K562 (cell line): ENCODE data around the gene CLEC4M. TPM values are rescaled to one million over a fixed set of nuclear protein-coding genes. Genes with fewer than 3 reads are reported as not detected.

Experiments used
- ATAC-seq: fragments of 200-7000 bp; cut with Tn5 transposase; 3 replicates; pipeline ENCODE4 v1.9.1; 2020; ENCODE audit warnings: moderate library complexity
- BruUV-seq: library from RNA; stranded (reverse); fragments of 400-500 nt; replicated peaks from 2 replicates; lab custom pipeline; 2021; lab: Mats Ljungman, UMichigan
- CTCF ChIA-PET: fragments of 300-600 bp; formaldehyde crosslinking; extraction: SDS; loops from one replicate; lab custom pipeline; 2021; ENCODE audit warnings: low intra/inter-chr PET ratio; lab: Yijun Ruan, JAX
- POLR2A ChIA-PET: fragments of 300-600, 350-650 bp; sonication (Branson Sonifier 250); formaldehyde crosslinking; extraction: SDS; loops from one replicate; lab custom pipeline; 2021; ENCODE audit warnings: antibody characterized with exemption, inconsistent platforms; lab: Yijun Ruan, JAX
- DNase-seq, 4 experiments: peaks; one replicate each; pipeline versions ENCODE4 v3.0.0 to v3.0.0-alpha.2; 2011 to 2018; ENCODE audit warnings: low spot score in 3 of 4, mixed read lengths in 3 of 4; ENCODE audit errors: extremely low read depth in 1 of 4
- FAIRE-seq: peaks from 2 replicates; lab custom pipeline; 2011; peaks lifted over from hg19 to GRCh38; lab: Jason Lieb, UNC
- H2AFZ ChIP-seq: 2 replicates; pipeline ENCODE4 v1.6.0; 2011; ENCODE audit warnings: low read depth, low read length, control low read depth, inconsistent platforms
- H3K27ac ChIP-seq: fragments of 200-600 bp; 3 replicates; pipeline ENCODE4 v1.8.0; 2011; ENCODE audit warnings: low read depth, mild to moderate bottlenecking, control low read depth, inconsistent platforms, low read length, moderate library complexity, mixed read lengths; ENCODE audit errors: extremely low read depth
- H3K27me3 ChIP-seq, 2 experiments: fragments of 300-600 bp in 1 of 2; 2 replicates in 1 of 2; 3 replicates in 1 of 2; pipeline versions ENCODE4 v1.6.0 to v1.8.0; 2011; ENCODE audit warnings: inconsistent platforms in 2 of 2, low read length in 2 of 2, mild to moderate bottlenecking in 1 of 2, mixed read lengths in 1 of 2, moderate library complexity in 1 of 2; ENCODE audit not compliant: control insufficient read depth in 2 of 2, insufficient read depth in 2 of 2
- H3K36me3 ChIP-seq: fragments of 300-600 bp; 3 replicates; pipeline ENCODE4 v1.8.0; 2011; ENCODE audit warnings: mild to moderate bottlenecking, low read length, inconsistent platforms; ENCODE audit not compliant: control insufficient read depth, insufficient read depth
- H3K4me1 ChIP-seq, 2 experiments: fragments of 200-600 bp in 1 of 2; replicated peaks in 1 of 2; 2 replicates in 1 of 2; 3 replicates in 1 of 2; pipeline versions ENCODE4 v1.5.1 to v1.8.0; 2011; ENCODE audit warnings: inconsistent platforms in 2 of 2, low read length in 2 of 2, mild to moderate bottlenecking in 1 of 2, mixed read lengths in 1 of 2, moderate library complexity in 1 of 2; ENCODE audit not compliant: control insufficient read depth in 2 of 2, insufficient read depth in 2 of 2
- H3K4me2 ChIP-seq: 2 replicates; pipeline ENCODE4 v1.6.1; 2011; ENCODE audit warnings: low read length, control low read depth, inconsistent platforms, mixed read lengths; ENCODE audit not compliant: insufficient read depth
- H3K4me3 ChIP-seq: fragments of 200-600 bp; sonication (generic), shearing (Covaris generic); 2 replicates; pipeline ENCODE4 v1.5.1; 2016; ENCODE audit warnings: control low read depth, inconsistent platforms
- H3K79me2 ChIP-seq: fragments of 200-600 bp; 3 replicates; pipeline ENCODE4 v1.8.0; 2011; ENCODE audit warnings: low read length, inconsistent platforms; ENCODE audit not compliant: control insufficient read depth, insufficient read depth
- H3K9ac ChIP-seq, 2 experiments: 2 replicates each; pipeline versions ENCODE4 v1.6.0 to v1.6.1; 2011; ENCODE audit warnings: low read depth in 2 of 2, low read length in 2 of 2, control low read depth in 1 of 2, inconsistent platforms in 1 of 2, mild to moderate bottlenecking in 1 of 2, mixed read lengths in 1 of 2; ENCODE audit not compliant: insufficient read depth in 1 of 2
- H3K9me1 ChIP-seq: one replicate; pipeline ENCODE4 v1.6.0; 2011; ENCODE audit warnings: inconsistent platforms, mild to moderate bottlenecking, low read length, moderate library complexity; ENCODE audit not compliant: control insufficient read depth, insufficient read depth
- H3K9me3 ChIP-seq: replicated peaks from 2 replicates; pipeline ENCODE4 v1.5.1; 2011; ENCODE audit warnings: low read depth, low read length, inconsistent platforms; ENCODE audit not compliant: control insufficient read depth, insufficient read depth
- H4K20me1 ChIP-seq: replicated peaks from 2 replicates; pipeline ENCODE4 v1.6.1; 2011; ENCODE audit warnings: low read length, inconsistent platforms, mixed read lengths; ENCODE audit not compliant: control insufficient read depth, insufficient read depth
- CREB3L1 ChIP-seq: fragments of 450-650 bp; IDR thresholded peaks from 2 replicates; pipeline ENCODE4 v1.6.1; 2014; ENCODE audit warnings: low read depth, mild to moderate bottlenecking, moderate library complexity, borderline replicate concordance
- CREM ChIP-seq: IDR thresholded peaks from 2 replicates; pipeline ENCODE4 v1.6.1; 2014; ENCODE audit warnings: antibody characterized with exemption, low read depth
- DDX20 ChIP-seq: fragments of 450-650 bp; IDR thresholded peaks from 2 replicates; pipeline ENCODE4 v1.6.1; 2016; ENCODE audit warnings: missing genetic modification characterization, low read depth, mild to moderate bottlenecking, missing compliant biosample characterization, moderate library complexity
- IRF1 ChIP-seq: sonication (generic); formaldehyde crosslinking; IDR thresholded peaks from 2 replicates; pipeline ENCODE4 v1.8.0; 2022; ENCODE audit warnings: missing genetic modification reagents, mild to moderate bottlenecking, borderline replicate concordance
- KLF16 ChIP-seq: IDR thresholded peaks from 2 replicates; pipeline ENCODE4 v1.6.1; 2016; ENCODE audit warnings: antibody characterized with exemption
- POLR2H ChIP-seq: IDR thresholded peaks from 2 replicates; pipeline ENCODE4 v1.6.1; 2016; ENCODE audit warnings: missing genetic modification characterization, low read depth, mild to moderate bottlenecking, control low read depth, missing compliant biosample characterization, moderate library complexity
- PRDM10 ChIP-seq: fragments of 450-650 bp; IDR thresholded peaks from 2 replicates; pipeline ENCODE4 v1.6.1; 2018; ENCODE audit not compliant: partially characterized antibody
- RBM34 ChIP-seq: fragments of 200-400 bp; formaldehyde crosslinking; IDR thresholded peaks from 2 replicates; pipeline ENCODE4 v1.6.1; 2018; ENCODE audit warnings: low read length, borderline replicate concordance; ENCODE audit not compliant: insufficient read depth
- SAP30 ChIP-seq: fragments of 200-600 bp; sonication (generic); IDR thresholded peaks from 2 replicates; pipeline ENCODE4 v1.6.1; 2012; ENCODE audit warnings: borderline replicate concordance, low read depth, mild to moderate bottlenecking, moderate library complexity, low read length, control low read depth, inconsistent platforms; ENCODE audit not compliant: insufficient read depth, poor library complexity, severe bottlenecking
- SMARCB1 ChIP-seq: IDR thresholded peaks from 2 replicates; pipeline ENCODE4 v1.6.1; 2011; ENCODE audit warnings: improper control_type of control experiment, low read depth; ENCODE audit not compliant: insufficient read length
- SREBF1 ChIP-seq: fragments of 150-350 bp; IDR thresholded peaks from 2 replicates; pipeline ENCODE4 v1.6.1; 2014; ENCODE audit warnings: antibody characterized with exemption, low read depth, low read length, borderline replicate concordance
- ZBTB7A ChIP-seq: IDR thresholded peaks from 2 replicates; pipeline ENCODE4 v1.6.1; 2011; ENCODE audit warnings: low read depth, mild to moderate bottlenecking, low read length, moderate library complexity, borderline replicate concordance; ENCODE audit not compliant: control insufficient read depth
- ZNF217 ChIP-seq: sonication (generic); formaldehyde crosslinking; IDR thresholded peaks from 2 replicates; pipeline ENCODE4 v1.8.0; 2022; ENCODE audit warnings: mild to moderate bottlenecking, missing genetic modification reagents
- ZNF655 ChIP-seq: fragments of 250-450 bp; sonication (Bioruptor Pico); IDR thresholded peaks from 2 replicates; pipeline ENCODE4 v1.5.0; 2021
- ZNF778 ChIP-seq: fragments of 450-650 bp; formaldehyde crosslinking; IDR thresholded peaks from 2 replicates; pipeline ENCODE4 v1.4.0; 2020; ENCODE audit warnings: mild to moderate bottlenecking, moderate library complexity
- WGBS: fragments of 100-300 bp; shearing (Covaris generic); methylation state at CpG from one replicate; pipeline ENCODE4 v1.1.6; 2016; ENCODE audit warnings: low coverage, mixed read lengths; ENCODE audit not compliant: insufficient coverage; ENCODE audit errors: missing lambda C conversion rate; 5-methylcytosine and 5-hydroxymethylcytosine counted together
- in situ Hi-C: fragments of 300-500 bp; cut with MboI; formaldehyde crosslinking; loops from 4 replicates; pipeline ENCODE4 v1.15.0; 2018; ENCODE audit warnings: inconsistent platforms, mixed read lengths
- intact Hi-C: fragments of 100-400 bp; cut with micrococcal nuclease; formaldehyde crosslinking; loops from 2 replicates; pipeline ENCODE4 v1.14.2; 2022
- polyA plus RNA-seq, 8 experiments: library from polyadenylated mRNA; depleted of rRNA in 4 of 8; stranded (reverse) in 5 of 8; unstranded in 3 of 8; fragments of >200 nt; fragmentation: Nextera tagmentation in 2 of 8; fragmentation: Illumina TruSeq in 1 of 8; extraction: Ambion mirVana in 2 of 8; extraction: Trizol in 1 of 8; gene quantifications; 2 replicates each; pipeline versions ENCODE4 v1.2.1 to v1.2.3, GENCODE V29; 2011 to 2014; ENCODE audit warnings: inconsistent platforms in 1 of 8, missing spikeins in 1 of 8
- total RNA-seq, 7 experiments: library from RNA; depleted of rRNA in 6 of 7; stranded (reverse); fragments of >200 nt in 6 of 7; fragmentation: Illumina TruSeq in 2 of 7; extraction: Trizol in 2 of 7; gene quantifications; 2 replicates each; pipeline versions ENCODE4 v1.2.1 to v1.2.3, GENCODE V29; 2011 to 2021; ENCODE audit warnings: low replicate concordance in 1 of 7

The CLEC4M gene
- total and polyA plus RNA-seq, 9 of the 15 experiments (the other 6 are each of a cell fraction or from before 2014, with no cell fraction given): 0.08 to 0.18 TPM; not detected in 7

GRCh38 chr19:7756258-7756657 lies 6.8 kb upstream of the CLEC4M start:
- in situ Hi-C loops: no loop called here
- intact Hi-C loops: no loop called here
- Histone ChIP-seq H4K20me1 (no peaks in the 10 kb centered on the region), H3K9ac (no peak overlapping the region), H3K36me3 (no peaks in the 10 kb centered on the region), H3K79me2 (no peaks in the 10 kb centered on the region), H3K27me3 (peaks cover 0 to 5% of the 10 kb centered on the region in 2 experiments; a peak in 2 of 5 replicates), H3K4me1 (no peaks in the 10 kb centered on the region), H3K9me3 (peaks cover 14% of the 10 kb centered on the region), H3K4me3 (no peak overlapping the region), H3K9me1 (no peaks in the 10 kb centered on the region), H3K4me2 (no peak overlapping the region), H2AFZ (no peak overlapping the region), H3K27ac (no peak overlapping the region)
- ATAC-seq: no peak
- no peak for DNase-seq
- CTCF ChIA-PET: no interaction called here
- POLR2A ChIA-PET: no interaction called here
- BruUV-seq: no TSS peak
- 3% methylated on average over 4 of the region's 4 CpGs for WGBS
- FAIRE-seq: no peak
- TF ChIP-seq PRDM10 (no peak), SMARCB1 (no peak), KLF16 (no peak), DDX20 (tag) (no peak), ZNF778 (CRISPR knock-in tag) (no peak), IRF1 (CRISPR knock-in tag) (no peak), ZBTB7A (no peak), ZNF655 (CRISPR knock-in tag) (no peak), ZNF217 (CRISPR knock-in tag) (no peak), RBM34 (no peak), SREBF1 (no peak), CREB3L1 (no peak), SAP30 (no peak), POLR2H (tag) (no peak), CREM (no peak)
